Endothelial cell (in vitro differentiated cells): ENCODE measurements around the gene SLC35B4. TPM values are rescaled to one million over a fixed set of nuclear protein-coding genes. Genes with fewer than 3 reads are reported as not detected.

Experiments used
- DNase-seq: peaks from one replicate; pipeline ENCODE4 v3.0.0; 2021; ENCODE audit warnings: low spot score
- H3K27ac Mint-ChIP-seq: one replicate; pipeline ENCODE4 v1.8.0; 2021; ENCODE audit warnings: mixed read lengths, inconsistent platforms; ENCODE audit not compliant: unreplicated experiment
- H3K27me3 Mint-ChIP-seq: one replicate; pipeline ENCODE4 v1.8.0; 2021; ENCODE audit warnings: mild to moderate bottlenecking, moderate library complexity, mixed read lengths, inconsistent platforms; ENCODE audit not compliant: unreplicated experiment
- H3K36me3 Mint-ChIP-seq: one replicate; pipeline ENCODE4 v1.8.0; 2021; ENCODE audit warnings: mild to moderate bottlenecking, low read depth, mixed read lengths, inconsistent platforms; ENCODE audit not compliant: unreplicated experiment
- H3K4me1 Mint-ChIP-seq: one replicate; pipeline ENCODE4 v1.8.0; 2021; ENCODE audit warnings: mild to moderate bottlenecking, mixed read lengths, inconsistent platforms; ENCODE audit not compliant: unreplicated experiment
- H3K4me3 Mint-ChIP-seq: one replicate; pipeline ENCODE4 v1.8.0; 2021; ENCODE audit warnings: mild to moderate bottlenecking, mixed read lengths, inconsistent platforms; ENCODE audit not compliant: unreplicated experiment
- H3K9me3 Mint-ChIP-seq: one replicate; pipeline ENCODE4 v1.8.0; 2021; ENCODE audit warnings: mixed read lengths, inconsistent platforms; ENCODE audit not compliant: unreplicated experiment
- CTCF ChIP-seq: fragments of 200-600 bp; sonication (generic); IDR thresholded peaks from one replicate; pipeline ENCODE4 v1.5.0; 2021; ENCODE audit warnings: antibody characterized with exemption; ENCODE audit not compliant: unreplicated experiment
- total RNA-seq: library from RNA; stranded (reverse); fragmentation: NEBNext Ultra II Directional; extraction: Animal tissue kit (Norgen Biotek cat#: 25700); gene quantifications from one replicate; pipeline ENCODE4 v1.2.1, GENCODE V29; 2021; ENCODE audit not compliant: unreplicated experiment

SLC35B4 gene
- total RNA-seq, 1 donor from 2014 or later = 34.0 TPM

DNA sequence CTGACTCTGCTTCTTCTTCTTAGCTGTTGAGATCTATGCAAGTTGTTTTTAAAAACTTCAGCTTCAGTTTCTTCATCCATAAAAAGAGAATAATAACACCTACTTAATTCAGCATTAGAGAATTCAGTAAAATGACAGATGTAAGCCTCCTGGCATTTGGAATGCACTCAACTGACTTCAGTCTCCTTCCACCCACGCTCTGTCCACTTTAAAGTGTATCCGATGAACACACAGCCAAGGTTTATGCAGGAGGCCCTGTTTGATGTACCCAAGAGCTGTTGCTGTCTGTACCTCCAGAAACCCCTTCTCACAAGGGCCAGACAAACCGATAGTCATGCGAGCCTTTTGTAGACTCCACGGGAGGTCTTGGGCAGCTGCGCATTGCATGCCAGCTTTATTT is 27.1 kb upstream of the SLC35B4 start:
- Mint-ChIP-seq H3K27me3 (no peaks in the 10 kb centered on the region), H3K27ac (no peak overlapping the region), H3K4me1 (peaks cover 4% of the 10 kb centered on the region), H3K36me3 (no peaks in the 10 kb centered on the region), H3K4me3 (no peak overlapping the region), H3K9me3 (no peaks in the 10 kb centered on the region)
- no peak for TF ChIP-seq CTCF
- DNase-seq = no peak

- no peak overlapping the region for H3K27ac Mint-ChIP-seq
- peaks cover 4% of the 10 kb centered on the region for H3K4me1 Mint-ChIP-seq
- H3K4me3 Mint-ChIP-seq = no peak overlapping the region
- H3K36me3 Mint-ChIP-seq = no peaks in the 10 kb centered on the region
- no peak for DNase-seq
- H3K27me3 Mint-ChIP-seq = no peaks in the 10 kb centered on the region
- H3K9me3 Mint-ChIP-seq = no peaks in the 10 kb centered on the region
- no peak for TF ChIP-seq CTCF
Measured at GRCh38 chr7:134343136-134343535, 26.4 kb upstream of the SLC35B4 start.

DNA sequence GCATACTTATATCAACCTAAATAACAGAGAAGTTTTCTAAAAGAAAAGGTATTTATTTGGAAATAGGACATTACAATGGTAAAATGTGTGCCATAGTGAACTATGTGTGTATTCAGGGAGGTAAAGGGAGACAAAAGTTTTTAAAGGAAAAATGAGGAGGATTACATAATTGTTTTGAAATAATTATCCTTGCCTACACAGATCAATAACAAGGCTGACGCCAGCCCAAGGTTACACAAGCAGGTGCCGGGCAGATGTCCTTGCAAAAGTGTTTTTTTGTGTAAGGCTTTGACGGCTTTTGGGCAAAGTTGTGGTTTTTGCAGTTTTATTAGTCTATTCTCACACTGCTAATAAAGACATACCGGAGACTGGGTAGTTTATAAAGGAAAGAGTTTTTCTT is 22.7 kb upstream of the SLC35B4 start:
- H3K4me3 Mint-ChIP-seq = no peak overlapping the region

GRCh38 chr7:134337980-134338379 is 21.2 kb upstream of the SLC35B4 start:
- H3K27me3 Mint-ChIP-seq = no peaks in the 10 kb centered on the region
- DNase-seq = no peak
- H3K4me3 Mint-ChIP-seq = no peak overlapping the region
- no peaks in the 10 kb centered on the region for H3K4me1 Mint-ChIP-seq
- no peaks in the 10 kb centered on the region for H3K36me3 Mint-ChIP-seq
- no peak for TF ChIP-seq CTCF
- no peaks in the 10 kb centered on the region for H3K9me3 Mint-ChIP-seq
- H3K27ac Mint-ChIP-seq = no peak overlapping the region

More for the DNA sequence above, 22.7 kb upstream of the SLC35B4 start:
- no peak overlapping the region for H3K27ac Mint-ChIP-seq
- no peaks in the 10 kb centered on the region for H3K4me1 Mint-ChIP-seq
- no peaks in the 10 kb centered on the region for H3K36me3 Mint-ChIP-seq
- DNase-seq = no peak
- no peaks in the 10 kb centered on the region for H3K27me3 Mint-ChIP-seq
- TF ChIP-seq CTCF = no peak
- H3K9me3 Mint-ChIP-seq = no peaks in the 10 kb centered on the region

- Mint-ChIP-seq H3K9me3 (no peaks in the 10 kb centered on the region), H3K4me1 (no peaks in the 10 kb centered on the region), H3K36me3 (no peaks in the 10 kb centered on the region), H3K27ac (no peak overlapping the region), H3K27me3 (no peaks in the 10 kb centered on the region), H3K4me3 (no peak overlapping the region)
- no peak for DNase-seq
- TF ChIP-seq CTCF = no peak
Measured at GRCh38 chr7:134334408-134334807, 17.7 kb upstream of the SLC35B4 start.
